Mesenchymal stem cell (in vitro differentiated cells and primary cell): ENCODE data around the gene CNKSR2.
A peak's percentile ranks its signal among the peaks of the same experiment; 100 is the strongest.

Experiments
- DNase-seq: peaks from one replicate; pipeline ENCODE4 v3.0.0-alpha.2; 2013
- H2AFZ ChIP-seq: one replicate; pipeline ENCODE4 v1.6.1; 2013; ENCODE audit warnings: low read depth, mild to moderate bottlenecking, control low read depth, inconsistent platforms, low read length, moderate library complexity
- H2AK5ac ChIP-seq: 2 replicates; pipeline ENCODE4 v1.6.1; 2013; ENCODE audit warnings: low read length, moderate library complexity, mild to moderate bottlenecking, inconsistent platforms; ENCODE audit not compliant: severe bottlenecking
- H2BK120ac ChIP-seq: one replicate; pipeline ENCODE4 v1.6.1; 2013; ENCODE audit warnings: low read depth, mild to moderate bottlenecking, inconsistent platforms, low read length, moderate library complexity
- H2BK12ac ChIP-seq, 2 experiments: one replicate each; pipeline ENCODE4 v1.6.1; 2013; ENCODE audit warnings: inconsistent platforms in 2 of 2, low read length in 2 of 2, mild to moderate bottlenecking in 2 of 2, moderate library complexity in 2 of 2, control low read depth in 1 of 2
- H2BK15ac ChIP-seq: one replicate; pipeline ENCODE4 v1.6.1; 2013; ENCODE audit warnings: mild to moderate bottlenecking, low read depth, inconsistent platforms; ENCODE audit not compliant: poor library complexity, severe bottlenecking
- H2BK5ac ChIP-seq: 2 replicates; pipeline ENCODE4 v1.6.1; 2013; ENCODE audit warnings: low read depth, mild to moderate bottlenecking, low read length, control low read depth, inconsistent platforms; ENCODE audit not compliant: poor library complexity, severe bottlenecking
- H3K14ac ChIP-seq, 2 experiments: one replicate each; pipeline ENCODE4 v1.6.1; 2013; ENCODE audit warnings: inconsistent platforms in 2 of 2, low read length in 2 of 2, control low read depth in 1 of 2, mild to moderate bottlenecking in 1 of 2, moderate library complexity in 1 of 2
- H3K18ac ChIP-seq, 2 experiments: one replicate each; pipeline ENCODE4 v1.6.1; 2013; ENCODE audit warnings: inconsistent platforms in 2 of 2, low read length in 2 of 2, control low read depth in 1 of 2, low read depth in 1 of 2, mild to moderate bottlenecking in 1 of 2
- H3K23ac ChIP-seq, 2 experiments: one replicate each; pipeline ENCODE4 v1.6.1; 2013; ENCODE audit warnings: inconsistent platforms in 2 of 2, low read length in 2 of 2, mild to moderate bottlenecking in 2 of 2, moderate library complexity in 2 of 2, control low read depth in 1 of 2
- H3K27ac ChIP-seq: 2 replicates; pipeline ENCODE4 v1.5.1; 2013; ENCODE audit warnings: mild to moderate bottlenecking, moderate library complexity, low read length, control low read depth, inconsistent platforms; ENCODE audit not compliant: poor library complexity, severe bottlenecking
- H3K27me3 ChIP-seq, 2 experiments: 2 replicates each; pipeline versions ENCODE4 v1.6.1 to v1.7.0; 2013; ENCODE audit warnings: low read length in 2 of 2, mild to moderate bottlenecking in 2 of 2, moderate library complexity in 2 of 2, control low read depth in 1 of 2, inconsistent platforms in 1 of 2; ENCODE audit not compliant: control insufficient read depth in 1 of 2, insufficient read depth in 1 of 2
- H3K36me3 ChIP-seq, 2 experiments: 2 replicates each; pipeline versions ENCODE4 v1.6.1 to v1.7.0; 2013; ENCODE audit warnings: low read length in 2 of 2, control low read depth in 1 of 2, inconsistent platforms in 1 of 2, low read depth in 1 of 2, mild to moderate bottlenecking in 1 of 2; ENCODE audit not compliant: insufficient read depth in 2 of 2, control insufficient read depth in 1 of 2
- H3K4ac ChIP-seq, 2 experiments: one replicate each; pipeline ENCODE4 v1.6.1; 2013; ENCODE audit warnings: inconsistent platforms in 2 of 2, low read length in 2 of 2, mild to moderate bottlenecking in 2 of 2, moderate library complexity in 2 of 2, control low read depth in 1 of 2, low read depth in 1 of 2
- H3K4me1 ChIP-seq: 2 replicates; pipeline ENCODE4 v1.6.1; 2013; ENCODE audit warnings: low read depth, low read length, control low read depth; ENCODE audit not compliant: control insufficient read depth, insufficient read depth
- H3K4me2 ChIP-seq: 2 replicates; pipeline ENCODE4 v1.6.1; 2013; ENCODE audit warnings: low read length, mild to moderate bottlenecking, inconsistent platforms; ENCODE audit not compliant: poor library complexity, severe bottlenecking
- H3K4me3 ChIP-seq, 2 experiments: 2 replicates each; pipeline versions ENCODE4 v1.5.1 to v1.7.0; 2013; ENCODE audit warnings: low read length in 2 of 2, mild to moderate bottlenecking in 2 of 2, control low read depth in 1 of 2, low read depth in 1 of 2; ENCODE audit not compliant: insufficient read depth in 1 of 2
- H3K79me1 ChIP-seq: replicated peaks from 2 replicates; pipeline ENCODE4 v1.6.1; 2013; ENCODE audit warnings: mild to moderate bottlenecking, control low read depth, low read length, inconsistent platforms; ENCODE audit not compliant: poor library complexity, severe bottlenecking
- H3K9ac ChIP-seq: 2 replicates; pipeline ENCODE4 v1.7.0; 2013; ENCODE audit warnings: mild to moderate bottlenecking, low read length, moderate library complexity
- H3K9me3 ChIP-seq: 2 replicates; pipeline ENCODE4 v1.7.0; 2013; ENCODE audit warnings: mild to moderate bottlenecking, low read length; ENCODE audit not compliant: control insufficient read depth
- H4K8ac ChIP-seq: one replicate; pipeline ENCODE4 v1.6.1; 2013; ENCODE audit warnings: inconsistent platforms, mild to moderate bottlenecking, low read length, moderate library complexity
- H4K91ac ChIP-seq: one replicate; pipeline ENCODE4 v1.6.1; 2013; ENCODE audit warnings: mild to moderate bottlenecking, low read length, inconsistent platforms
- WGBS: methylation state at CpG from one replicate; pipeline ENCODE4 v1.1.7; 2013; ENCODE audit warnings: mixed read lengths; 5-methylcytosine and 5-hydroxymethylcytosine counted together

CNKSR2 gene

GRCh38 chrX:21384178-21384577 is 10.0 kb downstream of the CNKSR2 start:
- Histone ChIP-seq H2BK15ac (no peak overlapping the region), H3K4me1 (no peaks in the 10 kb centered on the region), H4K91ac (no peak overlapping the region), H2AK5ac (no peak overlapping the region), H3K9ac (no peak overlapping the region), H2BK120ac (no peak overlapping the region), H2BK5ac (no peak overlapping the region), H3K18ac (no peak overlapping the region), H3K4ac (no peak overlapping the region), H3K27me3 (no peaks in the 10 kb centered on the region), H3K14ac (no peak overlapping the region), H3K27ac (no peak overlapping the region), H3K79me1 (no peaks in the 10 kb centered on the region), H3K36me3 (no peaks in the 10 kb centered on the region), H2BK12ac (no peak overlapping the region), H2AFZ (no peak overlapping the region), H3K9me3 (no peaks in the 10 kb centered on the region), H3K23ac (no peak overlapping the region), H3K4me2 (no peak overlapping the region), H3K4me3 (no peak overlapping the region), H4K8ac (no peak overlapping the region)
- DNase-seq = no peak
- WGBS = no CpG with 5 or more reads among the region's 1 CpG

- no CpG with 5 or more reads among the region's 1 CpG for WGBS
- H2BK12ac ChIP-seq = no peak overlapping the region
- no peak overlapping the region for H3K4me2 ChIP-seq
- H3K36me3 ChIP-seq = no peaks in the 10 kb centered on the region
- H2AFZ ChIP-seq = no peak overlapping the region
- no peak overlapping the region for H3K4ac ChIP-seq
- H3K9ac ChIP-seq = no peak overlapping the region
- H3K27ac ChIP-seq = no peak overlapping the region
- no peak overlapping the region for H2BK5ac ChIP-seq
- no peaks in the 10 kb centered on the region for H3K27me3 ChIP-seq
- no peak overlapping the region for H3K14ac ChIP-seq
- H3K23ac ChIP-seq = no peak overlapping the region
- no peaks in the 10 kb centered on the region for H3K4me1 ChIP-seq
- no peak overlapping the region for H2BK120ac ChIP-seq
- no peak for DNase-seq
- H3K9me3 ChIP-seq = peaks cover 5% of the 10 kb centered on the region
- H3K18ac ChIP-seq = no peak overlapping the region
- no peak overlapping the region for H2BK15ac ChIP-seq
- H4K8ac ChIP-seq = no peak overlapping the region
- H2AK5ac ChIP-seq = no peak overlapping the region
- no peaks in the 10 kb centered on the region for H3K79me1 ChIP-seq
- no peak overlapping the region for H3K4me3 ChIP-seq
- H4K91ac ChIP-seq = no peak overlapping the region
These were observed 20.6 kb downstream of the CNKSR2 start for GRCh38 chrX:21394792-21395191.

- no peak overlapping the region for H3K14ac ChIP-seq
- no peak overlapping the region for H2AFZ ChIP-seq
- H3K23ac ChIP-seq = no peak overlapping the region
- H2BK5ac ChIP-seq = no peak overlapping the region
- H3K4ac ChIP-seq = no peak overlapping the region
- no peak overlapping the region for H3K4me2 ChIP-seq
- no peak overlapping the region for H2BK120ac ChIP-seq
- H4K91ac ChIP-seq = no peak overlapping the region
- no peak overlapping the region for H3K4me3 ChIP-seq
- H2AK5ac ChIP-seq = no peak overlapping the region
- H3K18ac ChIP-seq = no peak overlapping the region
- H3K36me3 ChIP-seq = no peaks in the 10 kb centered on the region
- 20% methylated on average over 1 of the region's 3 CpGs for WGBS
- no peak overlapping the region for H2BK15ac ChIP-seq
- no peak overlapping the region for H3K9ac ChIP-seq
- H2BK12ac ChIP-seq = no peak overlapping the region
- no peak overlapping the region for H3K27ac ChIP-seq
- DNase-seq = peak; percentile 42
- H4K8ac ChIP-seq = no peak overlapping the region
- H3K9me3 ChIP-seq = no peaks in the 10 kb centered on the region
- H3K27me3 ChIP-seq = no peaks in the 10 kb centered on the region
- no peaks in the 10 kb centered on the region for H3K4me1 ChIP-seq
- H3K79me1 ChIP-seq = no peaks in the 10 kb centered on the region
These were observed 24.2 kb downstream of the CNKSR2 start for GRCh38 chrX:21398426-21398825.

GRCh38 chrX:21400408-21401121 is 26.3 kb downstream of the CNKSR2 start:
- Histone ChIP-seq H3K27me3 (no peaks in the 10 kb centered on the region), H3K4me2 (no peak overlapping the region), H4K91ac (no peak overlapping the region), H2AK5ac (no peak overlapping the region), H3K23ac (no peak overlapping the region), H3K4ac (no peak overlapping the region), H3K4me3 (no peak overlapping the region), H3K36me3 (no peaks in the 10 kb centered on the region), H3K27ac (no peak overlapping the region), H2AFZ (no peak overlapping the region), H3K14ac (no peak overlapping the region), H2BK5ac (no peak overlapping the region), H2BK120ac (no peak overlapping the region), H2BK15ac (no peak overlapping the region), H3K9me3 (no peaks in the 10 kb centered on the region), H3K4me1 (no peaks in the 10 kb centered on the region), H2BK12ac (no peak overlapping the region), H4K8ac (no peak overlapping the region), H3K9ac (no peak overlapping the region), H3K79me1 (no peaks in the 10 kb centered on the region), H3K18ac (no peak overlapping the region)
- DNase-seq = no peak
- WGBS = no CpG with 5 or more reads among the region's 1 CpG
